Stimulated activated CD4-positive, alpha-beta T cell treated with anti-CD3 and anti-CD28 coated beads, Interleukin-15, amount 100 ng/mL, for 24 hours (primary cell): ENCODE data around the gene GAREM2.
"Not testable (repeated sequence)": the region's sequence is repeated elsewhere in the genome, so short reads cannot be mapped to it uniquely, and the experiment has no call there.

ENCODE experiments used
- DNase-seq: peaks from one replicate; pipeline ENCODE4 v3.0.0-alpha.2; 2020

Gene GAREM2

DNA sequence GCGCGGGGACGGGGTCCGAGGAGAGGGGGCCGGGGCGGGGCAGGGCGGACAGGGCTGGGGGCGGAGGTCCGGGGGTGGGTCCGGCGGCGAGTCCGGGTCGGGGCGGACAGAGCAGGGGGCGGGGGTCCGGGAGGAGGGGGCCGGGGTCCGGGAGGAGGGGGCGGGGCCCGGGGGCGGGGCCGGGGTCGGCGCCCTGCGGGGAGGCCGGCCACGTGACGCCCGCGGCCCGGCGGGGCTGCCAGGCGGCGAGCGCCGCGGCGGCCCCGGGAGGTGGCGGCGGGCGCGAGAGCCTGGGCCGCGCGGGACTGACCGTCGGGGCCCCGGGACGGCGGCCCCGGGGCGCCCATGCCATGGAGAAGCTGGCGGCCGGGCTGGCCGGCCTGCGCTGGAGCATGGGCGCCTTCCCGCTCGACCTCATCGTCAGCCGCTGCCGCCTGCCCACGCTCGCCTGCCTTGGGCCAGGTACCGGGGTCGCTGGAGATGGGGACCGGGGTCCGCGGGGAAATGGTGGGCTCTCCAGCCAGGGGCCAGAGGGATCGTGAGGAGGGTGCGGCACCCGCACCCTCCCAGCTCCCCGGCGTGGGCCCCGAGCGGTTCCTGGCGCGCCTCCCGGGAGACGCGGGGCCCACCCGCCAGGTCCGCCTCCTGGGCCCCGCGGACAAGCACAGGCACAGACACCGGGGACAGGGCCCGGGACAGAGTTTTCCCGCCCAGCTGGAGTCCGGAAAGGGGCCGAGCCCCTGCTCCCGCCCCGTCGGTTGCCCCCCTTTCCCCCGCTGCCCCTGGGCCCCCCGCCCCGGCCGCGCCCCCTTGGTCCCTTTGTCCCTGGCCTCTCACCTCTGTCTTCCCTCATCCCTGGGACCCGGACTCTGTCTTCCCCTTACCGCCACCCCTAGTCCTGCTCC is at the start of gene GAREM2:
TSS of gene GAREM2 (plus strand) at position 218 of the 905 bp plus-strand sequence. CDS start at position 351, 133 bp downstream.
- no peak for DNase-seq

DNA sequence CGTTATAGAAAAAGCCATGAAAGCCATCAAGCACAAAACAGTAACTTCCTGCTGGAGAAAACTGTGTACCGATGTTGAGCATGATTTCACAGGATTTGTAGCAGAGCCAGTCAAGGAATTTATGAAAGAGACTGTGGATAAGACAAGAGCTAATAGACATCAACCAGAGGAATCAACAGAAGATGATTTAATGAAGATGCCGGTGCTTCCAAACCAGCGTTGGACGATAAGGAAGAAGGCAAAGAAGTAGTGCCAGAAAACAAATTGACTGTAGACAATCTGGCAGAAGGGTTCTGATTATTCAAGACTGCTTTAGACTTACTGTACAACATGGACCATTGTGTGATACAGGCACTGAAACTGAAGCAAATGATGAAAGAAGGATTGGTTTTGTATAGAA is 49.5 kb upstream of the GAREM2 start:
- no peak for DNase-seq

DNA sequence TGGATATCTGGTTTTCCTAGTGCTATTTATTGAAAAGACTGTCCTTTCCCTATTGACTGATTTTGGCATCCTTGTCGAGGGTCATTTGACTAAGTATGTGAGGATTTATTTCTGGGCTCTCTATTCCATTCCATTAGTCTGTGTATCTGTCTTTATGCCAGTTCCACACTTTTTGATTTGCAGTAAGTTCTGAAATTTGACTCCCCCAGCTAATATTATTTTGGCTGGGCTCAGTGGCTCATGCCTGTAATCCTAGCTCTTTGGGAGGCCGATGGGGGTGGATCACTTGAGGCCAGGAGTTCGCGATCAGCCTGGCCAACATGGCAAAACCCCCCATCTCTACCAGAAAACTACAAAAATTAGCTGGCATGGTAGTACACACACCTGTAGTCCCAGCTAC is 46.8 kb upstream of the GAREM2 start:
- DNase-seq, result no peak

DNA sequence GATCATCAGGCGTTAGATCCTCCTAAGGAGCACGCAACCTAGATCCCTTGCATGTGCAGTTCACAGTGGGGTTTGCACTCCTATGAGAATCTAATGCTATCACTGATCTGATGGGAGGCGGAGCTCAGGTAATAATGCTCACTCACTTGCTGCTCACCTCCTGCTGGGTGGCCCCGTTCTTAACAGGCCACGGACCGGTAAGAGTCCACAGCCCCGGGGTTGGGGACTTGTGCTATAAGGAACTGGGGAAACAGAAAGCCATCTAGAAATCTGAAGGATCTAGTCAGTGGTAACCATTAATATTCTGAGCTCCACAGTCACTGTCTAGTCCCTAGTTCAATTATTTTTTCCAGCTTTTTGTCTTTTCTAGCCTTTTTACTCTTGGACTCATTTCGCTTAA is 44.7 kb upstream of the GAREM2 start:
- no peak for DNase-seq

DNA sequence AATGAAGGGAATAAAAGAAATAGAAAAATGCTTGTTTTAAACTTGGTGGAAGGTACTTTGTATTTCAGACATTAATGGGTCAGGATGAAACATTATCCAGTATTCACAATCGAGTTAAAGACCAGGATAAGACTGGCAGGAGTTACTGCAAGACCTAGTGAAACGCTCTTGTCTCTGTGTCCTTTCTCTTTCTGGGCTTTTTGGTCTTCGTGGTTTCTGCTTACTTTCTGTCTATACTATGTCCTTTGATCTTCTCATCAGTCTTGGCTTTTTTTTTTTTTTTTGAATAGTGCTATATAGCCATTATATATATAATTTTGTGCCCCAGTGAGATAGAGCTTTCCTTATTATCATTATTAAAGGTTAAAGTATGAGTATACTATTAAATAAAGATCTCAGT is 42.1 kb upstream of the GAREM2 start:
- DNase-seq, result no peak

- no peak for DNase-seq
These were observed 36.4 kb upstream of the GAREM2 start for GRCh38 chr2:26136451-26136850.

GRCh38 chr2:26139269-26140183 is 33.4 kb upstream of the GAREM2 start:
- DNase-seq, result no peak

GRCh38 chr2:26141145-26141769 is 31.6 kb upstream of the GAREM2 start:
- no peak for DNase-seq

GRCh38 chr2:26144031-26144430 is 28.9 kb upstream of the GAREM2 start:
- no peak for DNase-seq

- peak; percentile 74 for DNase-seq
These were observed 27.8 kb upstream of the GAREM2 start for GRCh38 chr2:26144953-26145680.

DNA sequence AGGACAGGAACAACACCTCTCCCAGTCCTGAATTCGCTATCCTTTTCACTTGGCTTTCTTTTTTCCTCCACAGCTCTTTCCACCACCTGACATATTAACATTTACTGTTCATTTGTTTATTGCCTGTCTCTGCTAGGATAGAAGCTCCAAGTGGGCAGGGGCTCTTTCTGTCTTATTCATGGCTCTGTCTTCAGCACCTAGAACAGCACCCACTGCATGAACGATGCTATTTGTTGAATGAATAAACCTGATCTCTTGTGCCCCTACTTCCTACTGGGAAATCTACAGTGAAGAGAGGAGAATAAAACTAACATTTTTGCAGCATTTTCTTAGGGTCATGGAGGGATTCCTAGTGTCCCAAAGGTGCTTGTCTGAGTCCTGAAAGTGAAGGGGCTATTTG is 24.4 kb upstream of the GAREM2 start:
- no peak for DNase-seq

- no peak for DNase-seq
These were observed 22.6 kb upstream of the GAREM2 start for GRCh38 chr2:26150243-26150642.

- no peak for DNase-seq
These were observed 15.3 kb upstream of the GAREM2 start for GRCh38 chr2:26157580-26157979.

DNA sequence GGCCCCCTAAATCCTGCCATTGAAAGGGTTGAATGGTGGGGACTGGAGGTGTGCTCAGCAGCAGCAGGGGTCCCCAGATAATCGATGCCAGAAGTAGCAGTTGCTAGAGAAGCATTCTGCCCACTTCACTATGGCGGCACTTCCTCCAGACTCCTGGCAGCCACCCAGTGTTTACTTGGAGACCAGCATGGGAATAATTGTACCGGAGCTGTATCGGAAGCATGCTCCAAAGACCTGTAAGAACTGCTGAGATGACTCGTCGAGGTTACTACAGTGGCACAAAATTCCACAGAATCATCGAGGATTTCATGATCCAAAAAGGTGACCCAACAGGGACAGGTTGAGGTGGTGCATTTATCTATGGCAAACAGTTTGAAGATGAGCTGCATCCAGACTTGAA is 11.0 kb upstream of the GAREM2 start:
- DNase-seq, result no peak

- DNase-seq, result no peak
These were observed 9.9 kb upstream of the GAREM2 start for GRCh38 chr2:26162963-26163362.

GRCh38 chr2:26164231-26164630 is 8.7 kb upstream of the GAREM2 start:
- no peak for DNase-seq

- no peak for DNase-seq
These were observed 8.2 kb upstream of the GAREM2 start for GRCh38 chr2:26164641-26165211.

DNA sequence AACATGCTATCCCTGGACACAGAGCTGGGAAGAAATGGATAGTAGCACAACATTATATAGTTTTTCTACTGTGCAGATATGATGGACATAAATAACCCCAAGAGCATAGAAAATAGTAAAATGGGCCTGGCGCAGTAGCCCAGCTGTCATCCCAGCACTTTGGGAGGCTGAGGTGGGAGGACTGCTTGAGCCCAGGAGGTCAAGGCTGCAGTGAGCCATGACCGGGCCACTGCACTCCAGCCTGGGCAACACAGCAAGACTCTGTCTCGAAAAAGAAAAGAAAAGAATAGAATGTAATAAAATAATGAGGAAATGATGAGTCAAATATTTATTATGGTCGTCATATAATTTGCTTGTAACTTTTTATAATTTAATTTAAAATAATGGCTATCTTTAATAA is 7.5 kb upstream of the GAREM2 start:
- DNase-seq, result no peak

- not testable (repeated sequence) for DNase-seq
These were observed 6.3 kb upstream of the GAREM2 start for GRCh38 chr2:26166541-26166940.

GRCh38 chr2:26168785-26169184 is 4.1 kb upstream of the GAREM2 start:
- no peak for DNase-seq

- no peak for DNase-seq
These were observed 3.7 kb upstream of the GAREM2 start for GRCh38 chr2:26169226-26169625.
